ENCODE data around the gene CCR5.

GRCh38 chr3:46371519-46372340 is 984 bp downstream of the CCR5 start:
- TF ChIP-seq, protein P1, sequence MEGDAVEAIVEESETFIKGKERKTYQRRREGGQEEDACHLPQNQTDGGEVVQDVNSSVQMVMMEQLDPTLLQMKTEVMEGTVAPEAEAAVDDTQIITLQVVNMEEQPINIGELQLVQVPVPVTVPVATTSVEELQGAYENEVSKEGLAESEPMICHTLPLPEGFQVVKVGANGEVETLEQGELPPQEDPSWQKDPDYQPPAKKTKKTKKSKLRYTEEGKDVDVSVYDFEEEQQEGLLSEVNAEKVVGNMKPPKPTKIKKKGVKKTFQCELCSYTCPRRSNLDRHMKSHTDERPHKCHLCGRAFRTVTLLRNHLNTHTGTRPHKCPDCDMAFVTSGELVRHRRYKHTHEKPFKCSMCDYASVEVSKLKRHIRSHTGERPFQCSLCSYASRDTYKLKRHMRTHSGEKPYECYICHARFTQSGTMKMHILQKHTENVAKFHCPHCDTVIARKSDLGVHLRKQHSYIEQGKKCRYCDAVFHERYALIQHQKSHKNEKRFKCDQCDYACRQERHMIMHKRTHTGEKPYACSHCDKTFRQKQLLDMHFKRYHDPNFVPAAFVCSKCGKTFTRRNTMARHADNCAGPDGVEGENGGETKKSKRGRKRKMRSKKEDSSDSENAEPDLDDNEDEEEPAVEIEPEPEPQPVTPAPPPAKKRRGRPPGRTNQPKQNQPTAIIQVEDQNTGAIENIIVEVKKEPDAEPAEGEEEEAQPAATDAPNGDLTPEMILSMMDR (conservative IDR thresholded peaks at IDR 0.05; ENCODE audit: low read length) = no peak
- TF ChIP-seq EZH2phosphoT487 (IDR thresholded peaks at IDR 0.05; ENCODE audit: borderline replicate concordance) = no peak
